ENCODE data around the gene RSPH1.

The RSPH1 gene

DNA sequence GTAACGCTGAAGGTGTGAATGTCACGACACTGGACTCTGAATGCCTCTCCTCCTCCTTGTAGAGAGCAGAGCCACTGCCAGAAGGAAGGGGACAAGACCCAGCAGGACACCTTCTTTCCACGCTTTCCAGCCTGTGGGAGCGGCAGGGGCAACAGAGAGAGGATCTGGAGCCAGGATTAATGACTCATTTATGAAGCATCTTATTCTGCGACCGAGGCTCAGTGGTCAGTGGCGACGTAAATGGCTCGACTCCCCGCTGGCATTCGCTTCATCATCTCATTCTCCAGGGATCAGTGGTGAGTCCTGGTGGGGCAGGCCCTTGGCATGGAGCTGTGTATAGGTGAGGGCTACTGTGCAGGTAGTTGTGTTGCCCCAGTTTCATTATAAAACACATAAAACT, 22.2 kb upstream of the RSPH1 start:
- H3K4me3 ChIP-seq (ENCODE audit: low read depth, low read length), result no peak overlapping the region
- peak; percentile 91 for DNase-seq (ENCODE audit: low read depth, low spot score)
- in situ Hi-C loops (cut with HindIII; ENCODE audit: low sequenced_read_pairs), result no loop called here
- TF ChIP-seq, protein P1, sequence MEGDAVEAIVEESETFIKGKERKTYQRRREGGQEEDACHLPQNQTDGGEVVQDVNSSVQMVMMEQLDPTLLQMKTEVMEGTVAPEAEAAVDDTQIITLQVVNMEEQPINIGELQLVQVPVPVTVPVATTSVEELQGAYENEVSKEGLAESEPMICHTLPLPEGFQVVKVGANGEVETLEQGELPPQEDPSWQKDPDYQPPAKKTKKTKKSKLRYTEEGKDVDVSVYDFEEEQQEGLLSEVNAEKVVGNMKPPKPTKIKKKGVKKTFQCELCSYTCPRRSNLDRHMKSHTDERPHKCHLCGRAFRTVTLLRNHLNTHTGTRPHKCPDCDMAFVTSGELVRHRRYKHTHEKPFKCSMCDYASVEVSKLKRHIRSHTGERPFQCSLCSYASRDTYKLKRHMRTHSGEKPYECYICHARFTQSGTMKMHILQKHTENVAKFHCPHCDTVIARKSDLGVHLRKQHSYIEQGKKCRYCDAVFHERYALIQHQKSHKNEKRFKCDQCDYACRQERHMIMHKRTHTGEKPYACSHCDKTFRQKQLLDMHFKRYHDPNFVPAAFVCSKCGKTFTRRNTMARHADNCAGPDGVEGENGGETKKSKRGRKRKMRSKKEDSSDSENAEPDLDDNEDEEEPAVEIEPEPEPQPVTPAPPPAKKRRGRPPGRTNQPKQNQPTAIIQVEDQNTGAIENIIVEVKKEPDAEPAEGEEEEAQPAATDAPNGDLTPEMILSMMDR (IDR thresholded peaks at IDR 0.05; ENCODE audit: low read depth, low read length), result no peak

DNA sequence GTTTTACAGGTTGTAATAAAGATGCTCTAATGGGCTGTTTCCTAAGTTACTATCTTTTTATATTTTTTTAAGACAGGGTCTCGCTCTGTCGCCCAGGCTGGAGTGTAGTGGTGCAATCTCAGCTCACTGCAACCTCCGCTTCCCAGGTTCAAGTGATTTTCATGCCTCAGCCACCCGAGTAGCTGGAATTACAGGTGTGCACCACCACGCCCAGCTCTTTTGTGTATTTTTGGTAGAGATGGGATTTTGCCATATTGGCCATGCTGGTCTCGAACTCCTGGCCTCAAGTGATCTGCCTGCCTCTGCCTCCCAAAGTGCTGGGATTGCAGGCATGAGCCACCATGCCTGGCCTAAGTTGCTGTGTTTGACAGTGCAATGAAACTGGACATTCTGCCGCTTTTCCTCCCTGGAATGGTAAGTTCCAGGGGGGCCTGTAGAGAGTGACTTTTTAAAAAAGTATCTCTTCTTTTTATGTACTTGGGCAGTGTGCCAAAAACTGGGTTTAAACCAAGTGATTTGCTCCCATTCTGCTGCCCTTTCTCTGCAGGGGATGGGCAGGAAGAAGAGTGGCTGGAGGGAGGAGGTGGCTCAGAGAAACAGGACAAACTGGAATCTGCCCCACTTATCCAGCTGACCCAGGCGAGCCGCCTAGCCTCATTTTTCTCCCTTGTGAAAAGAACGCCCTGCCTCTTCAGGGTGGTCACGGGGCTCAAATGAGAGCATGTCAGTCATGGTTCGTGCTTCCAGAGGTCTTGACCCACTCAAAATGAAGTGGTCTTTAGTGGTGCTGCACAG, 19.9 kb upstream of the RSPH1 start:
- no peak overlapping the region for H3K4me3 ChIP-seq (ENCODE audit: low read depth, low read length)
- in situ Hi-C loops (cut with HindIII; ENCODE audit: low sequenced_read_pairs), result no loop called here
- TF ChIP-seq, protein P1 (IDR thresholded peaks at IDR 0.05; ENCODE audit: low read depth, low read length), result no peak
- DNase-seq (ENCODE audit: low read depth, low spot score), result no peak

- H3K4me3 ChIP-seq (ENCODE audit: low read depth, low read length), result peak overlapping the region; percentile 59
- TF ChIP-seq, protein P1 (IDR thresholded peaks at IDR 0.05; ENCODE audit: low read depth, low read length), result no peak
- in situ Hi-C loops (cut with HindIII; ENCODE audit: low sequenced_read_pairs), result no loop called here
- DNase-seq (ENCODE audit: low read depth, low spot score), result no peak
Measured at GRCh38 chr21:42514883-42515228, 18.8 kb upstream of the RSPH1 start.

DNA sequence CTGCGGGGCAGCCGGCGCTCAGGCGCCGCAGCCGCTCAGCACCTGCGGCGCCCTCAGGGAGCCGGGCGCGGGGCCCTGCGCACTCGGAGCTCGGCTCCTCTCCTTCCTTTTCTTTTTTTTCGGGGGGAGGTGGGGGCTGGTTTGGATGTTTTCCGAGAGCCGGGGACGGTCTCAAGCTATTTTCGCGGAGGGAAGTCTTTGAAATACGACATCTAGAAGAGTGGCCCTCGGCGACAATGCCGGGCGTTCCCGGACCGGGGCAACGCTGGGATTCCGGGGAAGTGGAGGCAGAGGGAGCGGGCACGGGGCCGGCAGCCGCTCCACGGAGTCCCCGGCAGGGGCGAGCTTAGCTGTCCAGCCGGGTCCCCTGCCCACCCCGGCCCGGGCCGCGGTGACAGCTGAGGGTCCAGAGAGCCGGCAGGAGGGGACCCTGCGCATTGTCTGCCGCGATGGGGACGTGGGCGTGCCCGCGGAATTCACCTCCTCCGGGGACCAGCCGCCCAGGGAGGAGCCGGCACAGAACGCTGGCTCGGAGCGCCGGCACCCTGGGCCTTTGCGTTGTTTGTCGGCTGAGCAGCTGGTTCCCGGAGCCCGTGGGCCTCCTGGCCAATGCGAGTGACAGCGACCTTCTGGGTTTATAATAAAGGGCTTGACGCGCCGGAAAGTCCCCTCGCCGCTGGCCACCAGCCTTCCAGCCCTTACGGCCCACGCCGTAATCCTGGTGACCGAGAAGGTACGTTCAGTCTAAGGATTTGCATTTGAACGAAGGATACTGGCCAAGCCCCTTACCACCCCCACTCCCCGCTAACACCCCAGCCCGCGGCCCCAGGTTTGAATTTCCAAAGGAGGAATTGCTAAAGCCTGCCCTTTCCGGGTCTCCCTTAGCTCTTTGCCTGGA, 18.2 kb upstream of the RSPH1 start:
- peak overlapping the region; percentile 59 for H3K4me3 ChIP-seq (ENCODE audit: low read depth, low read length)
- no peak for DNase-seq (ENCODE audit: low read depth, low spot score)
- in situ Hi-C loops (cut with HindIII; ENCODE audit: low sequenced_read_pairs), result no loop called here
- TF ChIP-seq, protein P1 (IDR thresholded peaks at IDR 0.05; ENCODE audit: low read depth, low read length), result no peak

GRCh38 chr21:42513151-42513984, 17.3 kb upstream of the RSPH1 start, which contains the start of gene SLC37A1:
SLC37A1 (plus strand) TSS chr21:42513852; CDS start chr21:42518455, 4,603 bp downstream.
- TF ChIP-seq, protein P1 (IDR thresholded peaks at IDR 0.05; ENCODE audit: low read depth, low read length), result no peak
- DNase-seq (ENCODE audit: low read depth, low spot score), result no peak
- peak within 1 kb of the TSS; percentile 59 for H3K4me3 ChIP-seq (ENCODE audit: low read depth, low read length)
- in situ Hi-C loops (cut with HindIII; ENCODE audit: low sequenced_read_pairs), result no loop called here

Measured in astrocyte of the spinal cord (primary cell).